Common myeloid progenitor, CD34-positive (primary cell): ENCODE data around the gene NDUFS6.
A peak's percentile ranks its signal among the peaks of the same experiment; 100 is the strongest.

Experiments used
- CTCF ChIA-PET: fragments of 350-600 bp; sonication (Branson Sonifier 250); formaldehyde crosslinking; loops from one replicate; lab custom pipeline; 2021; ENCODE audit warnings: antibody characterized with exemption; lab: Charles Lee
- POLR2A ChIA-PET: fragments of 350-600 bp; sonication (Branson Sonifier 250); formaldehyde crosslinking; loops from one replicate; lab custom pipeline; 2021; ENCODE audit warnings: antibody characterized with exemption; lab: Charles Lee
- DNase-seq, 3 donors: peaks; one replicate each; pipeline versions ENCODE4 v3.0.0 to v3.0.0-alpha.2; 2013
- H3K27ac ChIP-seq, 2 experiments: 1 replicate in 1 of 2; 2 replicates in 1 of 2; pipeline ENCODE4 v1.7.0; 2013; ENCODE audit warnings: inconsistent platforms in 2 of 2, low read length in 2 of 2, mild to moderate bottlenecking in 2 of 2, low read depth in 1 of 2, moderate library complexity in 1 of 2; ENCODE audit not compliant: severe bottlenecking in 2 of 2, insufficient read depth in 1 of 2, poor library complexity in 1 of 2
- H3K27me3 ChIP-seq, 5 experiments: replicated peaks in 2 of 5; 1 replicate in 3 of 5; 2 replicates in 2 of 5; pipeline versions ENCODE4 v1.6.1 to v1.7.0; 2013; ENCODE audit warnings: low read length in 4 of 5, mild to moderate bottlenecking in 2 of 5, moderate library complexity in 2 of 5, inconsistent platforms in 1 of 5; ENCODE audit not compliant: insufficient read depth in 5 of 5, control insufficient read depth in 4 of 5
- H3K36me3 ChIP-seq, 4 experiments: 1 replicate in 2 of 4; 2 replicates in 2 of 4; pipeline versions ENCODE4 v1.6.1 to v1.7.0; 2013; ENCODE audit warnings: low read length in 3 of 4, control low read depth in 1 of 4, mild to moderate bottlenecking in 1 of 4; ENCODE audit not compliant: control insufficient read depth in 4 of 4, insufficient read depth in 4 of 4
- H3K4me1 ChIP-seq, 4 experiments: 1 replicate in 3 of 4; 2 replicates in 1 of 4; pipeline versions ENCODE4 v1.6.1 to v1.7.1; 2013; ENCODE audit warnings: low read length in 3 of 4, mild to moderate bottlenecking in 3 of 4, control low read depth in 1 of 4, inconsistent platforms in 1 of 4, moderate library complexity in 1 of 4; ENCODE audit not compliant: control insufficient read depth in 4 of 4, insufficient read depth in 4 of 4; ENCODE audit errors: control extremely low read depth in 1 of 4
- H3K4me3 ChIP-seq, 7 experiments: 1 replicate in 4 of 7; 2 replicates in 3 of 7; pipeline versions ENCODE4 v1.5.1 to v1.7.0; 2013; ENCODE audit warnings: mild to moderate bottlenecking in 7 of 7, low read length in 6 of 7, moderate library complexity in 6 of 7, inconsistent platforms in 2 of 7, low read depth in 2 of 7, control low read depth in 1 of 7; ENCODE audit not compliant: insufficient read depth in 4 of 7, control insufficient read depth in 1 of 7; ENCODE audit errors: extremely low read depth in 1 of 7
- H3K9me3 ChIP-seq, 5 experiments: 1 replicate in 4 of 5; 2 replicates in 1 of 5; pipeline versions ENCODE4 v1.6.1 to v1.7.1; 2013; ENCODE audit warnings: low read length in 4 of 5, mild to moderate bottlenecking in 2 of 5, inconsistent platforms in 1 of 5, low read depth in 1 of 5, moderate library complexity in 1 of 5; ENCODE audit not compliant: control insufficient read depth in 4 of 5, insufficient read depth in 2 of 5; ENCODE audit errors: control extremely low read depth in 1 of 5
- WGBS: methylation state at CpG from one replicate; pipeline ENCODE4 v1.1.5; 2013; ENCODE audit not compliant: insufficient coverage; 5-methylcytosine and 5-hydroxymethylcytosine counted together

NDUFS6 gene

GRCh38 chr5:1771149-1772065 lies 29.8 kb upstream of the NDUFS6 start:
- no peak overlapping the region for H3K4me3 ChIP-seq
- 83% methylated on average over 20 of the region's 20 CpGs for WGBS
- no peak overlapping the region for H3K27ac ChIP-seq
- no peak for DNase-seq
- ChIA-PET POLR2A (no interaction called here), CTCF (interaction anchor here (1.0 kb wide), 1 partner anchor 34 kb away, joined by 4 read pairs; no protein-coding TSS in a partner anchor)
- peaks cover 0 to 27% (median 6%) of the 10 kb centered on the region in 5 experiments for H3K27me3 ChIP-seq
- no peaks in the 10 kb centered on the region for H3K36me3 ChIP-seq
- H3K4me1 ChIP-seq, result no peaks in the 10 kb centered on the region
- H3K9me3 ChIP-seq, result no peaks in the 10 kb centered on the region

- no peak overlapping the region for H3K27ac ChIP-seq
- H3K27me3 ChIP-seq, result peaks cover 0 to 30% (median 8%) of the 10 kb centered on the region in 5 experiments
- WGBS, result 46% methylated on average over 5 of the region's 5 CpGs
- no peaks in the 10 kb centered on the region for H3K36me3 ChIP-seq
- ChIA-PET CTCF (interaction anchor here (0.9 to 1.2 kb wide), 2 partner anchors 10 to 60 kb away, joined by 3 read pairs; no protein-coding TSS in a partner anchor), POLR2A (no interaction called here)
- no peaks in the 10 kb centered on the region for H3K9me3 ChIP-seq
- no peaks in the 10 kb centered on the region for H3K4me1 ChIP-seq
- peak in 2 of 3 donors; percentile 10 to 21 for DNase-seq
- no peak overlapping the region for H3K4me3 ChIP-seq
Observed at GRCh38 chr5:1772634-1773033, 28.6 kb upstream of the NDUFS6 start.

GRCh38 chr5:1776831-1777230 lies 24.4 kb upstream of the NDUFS6 start:
- Histone ChIP-seq H3K4me3 (no peak overlapping the region), H3K9me3 (no peaks in the 10 kb centered on the region), H3K4me1 (no peaks in the 10 kb centered on the region), H3K27ac (no peak overlapping the region), H3K36me3 (no peaks in the 10 kb centered on the region), H3K27me3 (peaks cover 0 to 39% (median 12%) of the 10 kb centered on the region in 5 experiments)
- ChIA-PET POLR2A (no interaction called here), CTCF (interaction anchor here (1.4 kb wide), 1 partner anchor 16 kb away, joined by 3 read pairs; no protein-coding TSS in a partner anchor)
- 89% methylated on average over 5 of the region's 6 CpGs for WGBS
- DNase-seq, result no peak

GRCh38 chr5:1777281-1778137 lies 23.7 kb upstream of the NDUFS6 start:
- WGBS, result 91% methylated on average over 31 of the region's 31 CpGs
- Histone ChIP-seq H3K36me3 (no peaks in the 10 kb centered on the region), H3K27ac (no peak overlapping the region), H3K9me3 (no peaks in the 10 kb centered on the region), H3K4me1 (no peaks in the 10 kb centered on the region), H3K27me3 (peaks cover 0 to 38% (median 12%) of the 10 kb centered on the region in 5 experiments), H3K4me3 (no peak overlapping the region)
- POLR2A ChIA-PET, result no interaction called here
- CTCF ChIA-PET, result interaction anchor here (1.4 kb wide), 1 partner anchor 15 kb away, joined by 3 read pairs; no protein-coding TSS in a partner anchor
- DNase-seq, result no peak

- no peaks in the 10 kb centered on the region for H3K4me1 ChIP-seq
- H3K4me3 ChIP-seq, result no peak overlapping the region
- H3K27me3 ChIP-seq, result peaks cover 0 to 40% (median 9%) of the 10 kb centered on the region in 5 experiments
- no peaks in the 10 kb centered on the region for H3K36me3 ChIP-seq
- ChIA-PET POLR2A (no interaction called here), CTCF (no interaction called here)
- 71% methylated on average over 14 of the region's 19 CpGs for WGBS
- no peaks in the 10 kb centered on the region for H3K9me3 ChIP-seq
- H3K27ac ChIP-seq, result no peak overlapping the region
- DNase-seq, result no peak
Observed at GRCh38 chr5:1778138-1779020, 22.8 kb upstream of the NDUFS6 start.

GRCh38 chr5:1779021-1779680 lies 22.1 kb upstream of the NDUFS6 start:
- Histone ChIP-seq H3K9me3 (no peaks in the 10 kb centered on the region), H3K36me3 (no peaks in the 10 kb centered on the region), H3K27me3 (peaks cover 0 to 46% (median 9%) of the 10 kb centered on the region in 5 experiments), H3K4me1 (no peaks in the 10 kb centered on the region), H3K4me3 (no peak overlapping the region), H3K27ac (no peak overlapping the region)
- no peak for DNase-seq
- ChIA-PET CTCF (no interaction called here), POLR2A (no interaction called here)
- 89% methylated on average over 26 of the region's 32 CpGs for WGBS
